Right renal cortex interstitium (tissue), 3 donors: ENCODE data around the gene RPL19. TPM values are rescaled to one million over a fixed set of nuclear protein-coding genes. Genes with fewer than 3 reads are reported as not detected.

Experiments
- DNase-seq, 3 donors: peaks; one replicate each; pipeline ENCODE4 v3.0.0-alpha.2; 2013; ENCODE audit warnings: low read depth in 3 of 3, low spot score in 2 of 3
- polyA plus RNA-seq, 3 donors: library from polyadenylated mRNA; unstranded; fragments of 120-200 nt; gene quantifications; one replicate each; pipeline ENCODE4 v1.2.1, GENCODE V29; 2013; ENCODE audit not compliant: insufficient read length in 3 of 3

The RPL19 gene
- polyA plus RNA-seq, 3 donors: 1,930 to 2,158 (median 2,002) TPM

DNA sequence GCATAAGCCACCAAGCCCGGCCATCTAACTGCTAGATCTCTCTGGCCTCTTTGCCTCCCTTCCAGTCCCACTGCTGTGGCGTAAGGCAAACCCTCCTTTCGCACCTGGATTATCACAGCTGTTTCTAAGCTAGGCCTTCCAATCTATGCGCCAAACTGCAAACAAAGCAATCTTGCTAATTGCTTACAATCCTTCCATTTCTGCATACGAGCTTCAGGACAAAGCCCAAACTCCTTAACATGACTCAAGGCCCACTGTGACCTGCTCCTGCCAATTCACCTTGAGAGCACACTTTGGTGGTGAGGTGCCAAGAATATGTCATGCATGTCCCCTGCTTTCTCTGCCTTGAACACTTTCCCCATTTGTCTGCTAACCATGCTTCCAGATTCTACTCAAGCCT, 28.1 kb upstream of the RPL19 start:
- no peak for DNase-seq

DNA sequence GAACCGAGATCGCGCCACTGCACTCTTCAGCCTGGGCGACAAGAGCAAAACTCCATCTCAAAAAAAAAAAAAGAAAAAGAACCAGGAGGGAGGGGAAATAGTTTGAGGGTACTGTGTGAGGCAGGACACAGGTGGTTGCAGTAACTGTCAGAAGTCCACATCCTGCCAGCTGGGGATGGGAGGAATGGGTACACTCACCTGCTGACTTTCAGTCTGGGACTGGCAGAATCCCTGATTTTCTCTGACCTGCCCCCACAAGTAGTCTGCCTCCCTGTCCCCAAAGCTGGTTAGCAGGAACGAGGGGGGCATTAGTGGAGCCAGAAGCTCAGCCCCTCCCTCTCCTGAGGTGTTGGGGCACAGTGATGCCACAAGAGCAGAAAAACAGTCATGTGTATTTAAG, 27.0 kb upstream of the RPL19 start:
- DNase-seq: no peak

DNA sequence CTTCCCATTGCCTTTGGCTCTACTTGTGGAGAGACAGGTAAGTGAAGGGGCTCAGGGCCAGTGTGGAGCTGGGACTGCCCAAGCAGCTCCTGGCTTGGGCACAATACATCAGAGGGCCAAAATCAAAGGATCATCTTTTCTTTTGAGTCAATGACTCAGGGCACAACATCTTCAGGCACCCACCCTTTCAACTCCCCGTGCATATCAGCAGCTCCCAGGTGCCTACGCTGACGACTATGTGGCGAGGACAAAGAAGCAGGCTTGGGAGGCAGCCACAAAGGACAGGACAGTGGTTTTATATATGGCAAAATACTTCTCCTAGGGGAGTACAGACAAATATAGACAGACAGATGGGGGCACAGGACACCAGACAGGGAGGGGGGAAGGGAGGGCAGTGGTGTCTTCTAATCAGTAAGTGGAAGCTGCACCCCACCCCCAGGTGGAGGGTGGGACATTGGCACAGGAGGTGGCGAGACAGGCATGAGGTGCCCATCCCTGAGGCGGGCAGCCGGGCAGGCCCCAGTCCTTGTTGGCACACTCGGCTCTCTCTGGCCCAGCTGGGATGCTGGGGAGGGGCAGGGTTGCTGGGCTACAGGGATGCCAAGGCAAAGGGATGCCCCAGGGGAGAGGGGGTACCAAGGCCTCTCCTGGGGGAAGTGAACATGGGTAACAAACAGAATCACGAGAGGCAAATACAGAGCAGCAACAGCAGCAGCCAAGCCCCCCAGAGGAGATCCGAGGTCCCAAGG, 26.4 kb upstream of the RPL19 start:
- no peak for DNase-seq

DNA sequence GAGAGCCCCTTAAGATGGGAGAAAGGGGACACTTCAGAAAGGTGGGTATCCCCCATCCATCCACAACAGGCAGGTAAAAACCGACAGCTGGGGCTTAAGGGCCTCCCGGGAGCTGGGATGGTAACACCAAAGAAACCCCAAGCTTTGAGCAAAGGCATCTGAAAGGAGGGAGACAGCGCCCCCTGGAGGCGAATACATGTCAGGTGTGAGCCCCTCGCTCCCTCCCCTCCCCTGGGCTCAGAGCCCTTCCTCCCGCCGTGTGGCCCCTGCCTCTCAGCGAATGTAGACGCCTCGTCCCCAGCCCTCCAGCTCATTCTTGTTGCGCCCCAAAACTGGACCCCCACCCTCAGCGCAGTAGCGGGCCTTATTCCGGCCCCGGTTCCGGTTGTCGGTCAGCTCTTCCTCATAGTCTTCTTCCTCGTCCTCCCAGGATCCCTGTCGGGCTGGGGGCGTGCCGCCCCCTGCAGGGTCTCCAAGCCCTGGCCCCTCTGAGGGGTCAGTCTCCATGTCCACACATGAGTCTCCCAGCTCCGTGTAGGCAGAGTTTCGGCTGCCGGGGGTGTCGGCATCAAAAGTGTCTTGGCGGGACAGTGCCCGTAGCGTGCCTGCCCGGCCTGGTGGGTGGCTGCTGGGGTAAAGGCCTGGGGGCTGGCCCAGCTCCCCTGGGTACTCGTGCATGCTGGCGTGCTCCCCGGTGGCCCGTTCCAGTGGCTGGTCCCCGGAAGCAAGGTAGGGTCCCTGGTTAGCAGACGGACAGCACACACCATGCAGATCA, 25.0 kb upstream of the RPL19 start:
- DNase-seq: no peak

DNA sequence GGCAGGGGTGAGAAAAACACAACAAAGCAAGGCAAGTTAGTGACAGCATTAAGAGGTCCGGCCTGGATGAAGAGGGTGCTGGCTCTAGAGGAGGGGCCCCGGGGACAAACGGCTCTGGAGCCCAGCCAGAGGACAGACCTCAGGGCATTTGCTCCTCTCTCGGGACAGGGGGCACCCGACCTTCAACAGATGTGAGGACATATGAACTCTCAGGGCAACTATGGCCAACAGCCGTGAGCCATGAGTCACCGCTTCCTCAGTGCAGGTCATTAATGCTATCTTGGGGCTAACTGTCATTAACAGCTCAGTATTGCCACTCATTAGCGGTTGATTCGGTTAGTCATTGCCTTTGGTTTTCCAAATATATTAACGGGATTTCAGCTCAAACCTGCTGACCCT, 24.4 kb upstream of the RPL19 start:
- no peak for DNase-seq

DNA sequence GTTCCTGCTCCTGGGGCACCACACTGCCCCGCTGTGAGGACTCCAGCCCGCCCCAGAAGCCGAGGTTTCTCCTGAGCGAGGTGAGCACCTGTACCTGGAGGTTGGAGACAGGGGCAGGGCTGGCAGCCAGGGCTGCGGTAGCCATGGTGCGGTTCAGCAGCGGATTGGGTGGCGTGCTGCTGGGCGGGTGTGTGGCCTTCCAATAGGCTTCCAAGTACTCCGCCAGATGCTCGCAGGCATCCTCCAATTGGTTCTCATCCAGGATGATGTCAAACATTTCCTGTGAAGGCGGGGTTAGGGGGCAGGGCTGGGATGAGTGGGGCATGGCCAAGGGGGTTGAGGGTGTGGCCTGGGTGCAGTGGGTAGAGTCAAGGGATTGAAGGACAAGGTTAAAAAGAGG, 22.8 kb upstream of the RPL19 start:
- DNase-seq: no peak

DNA sequence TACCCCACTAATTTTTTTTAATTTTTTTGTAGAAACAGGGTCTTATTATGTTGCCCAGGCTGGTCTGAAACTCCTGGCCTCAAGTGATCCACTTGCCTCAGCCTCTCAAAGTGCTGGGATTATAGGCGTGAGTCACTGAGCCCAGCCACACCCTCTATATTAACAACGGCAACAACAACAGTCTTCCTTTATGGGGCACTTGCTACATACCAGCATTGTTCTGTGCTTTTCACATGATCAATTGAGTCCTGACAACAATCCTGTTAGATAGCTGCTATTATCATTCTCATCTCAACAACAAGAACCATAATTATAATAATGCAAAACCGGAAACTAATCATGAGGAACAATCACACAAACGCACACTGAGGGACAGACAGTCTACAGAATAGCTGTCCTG, 21.5 kb upstream of the RPL19 start:
- DNase-seq: no peak

DNA sequence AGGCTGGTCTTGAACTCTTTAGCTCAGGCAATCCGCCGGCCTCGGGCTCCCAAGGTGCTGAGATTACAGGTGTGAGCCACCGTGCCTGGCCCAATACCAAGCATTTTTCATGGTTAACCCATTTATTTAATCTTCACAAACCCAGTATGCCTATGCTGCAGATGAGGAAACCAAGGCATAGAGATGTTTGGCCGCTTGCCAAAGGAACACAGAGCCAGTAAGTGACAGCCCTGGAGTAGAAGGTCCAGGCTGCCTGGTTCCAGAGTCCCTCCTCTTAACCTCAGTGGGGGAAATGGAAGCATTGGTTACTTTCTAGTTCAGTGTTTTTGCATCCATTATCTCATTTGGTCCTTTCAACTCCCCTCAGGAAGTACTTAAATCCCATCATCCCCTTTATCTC, 18.8 kb upstream of the RPL19 start:
- DNase-seq: no peak

DNA sequence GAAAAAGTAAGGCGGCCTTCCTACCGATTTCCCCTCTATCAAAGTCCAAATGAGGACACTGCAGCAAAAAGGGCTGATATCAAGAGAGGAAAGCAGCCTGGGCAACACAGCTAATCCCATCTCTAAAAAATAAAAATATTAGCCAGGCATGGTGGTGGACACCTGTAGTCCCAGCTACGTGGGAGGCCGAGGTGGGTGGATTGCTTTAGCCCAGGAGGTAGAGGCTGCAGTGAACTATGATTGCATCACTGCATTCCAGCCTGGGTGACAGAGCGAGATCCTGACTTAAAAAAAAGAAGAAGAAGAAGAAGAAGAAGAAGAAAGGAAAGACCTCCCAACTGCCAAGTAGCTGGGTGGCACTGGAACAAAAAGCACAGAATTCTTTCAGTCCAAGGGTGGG, 17.0 kb upstream of the RPL19 start:
- DNase-seq: no peak

DNA sequence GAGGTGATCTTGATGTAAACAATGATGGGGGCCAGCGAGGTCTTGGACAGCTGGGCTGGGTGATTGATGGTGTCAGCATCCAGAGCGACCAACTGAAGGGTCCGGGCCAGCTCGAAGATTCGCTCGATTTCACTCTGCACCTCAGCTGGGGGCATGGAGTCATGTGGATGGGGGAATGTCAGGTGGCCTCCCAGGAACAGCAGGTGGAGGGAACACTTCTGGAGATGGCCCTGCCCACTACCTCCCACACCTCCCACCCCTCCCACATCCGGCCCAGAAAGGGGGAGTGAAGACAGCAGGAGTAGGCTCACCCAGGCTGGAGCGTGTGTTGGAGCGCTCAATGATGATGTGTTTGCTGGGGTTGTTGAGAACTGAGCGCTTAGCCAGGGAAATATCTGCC, 16.4 kb upstream of the RPL19 start:
- DNase-seq: no peak

DNA sequence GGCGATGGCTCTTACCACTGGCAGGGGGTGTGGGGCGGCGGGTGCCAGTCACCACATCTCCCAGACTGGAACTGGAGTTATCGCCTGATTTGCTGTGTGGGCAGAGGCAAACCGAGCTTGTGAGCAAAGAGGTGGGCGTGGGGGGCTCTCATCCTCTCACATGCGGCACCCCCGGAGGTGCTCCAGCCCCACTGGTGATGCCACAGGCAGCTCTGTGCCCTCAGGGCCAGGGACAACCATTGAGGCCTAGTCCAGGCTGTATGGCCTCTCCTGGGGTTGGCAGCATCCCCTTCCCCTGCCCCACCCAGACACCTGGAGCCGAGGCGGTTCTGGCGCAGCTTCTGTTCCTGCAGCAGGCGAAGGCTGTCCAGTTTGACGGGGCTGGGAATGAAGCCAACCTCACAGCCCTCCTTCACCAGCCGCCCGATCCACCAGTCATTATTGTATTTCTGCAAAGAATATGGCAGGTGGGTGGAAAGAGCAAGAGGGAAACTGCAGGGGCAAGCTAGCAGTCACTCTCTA, 13.5 kb upstream of the RPL19 start:
- no peak for DNase-seq

DNA sequence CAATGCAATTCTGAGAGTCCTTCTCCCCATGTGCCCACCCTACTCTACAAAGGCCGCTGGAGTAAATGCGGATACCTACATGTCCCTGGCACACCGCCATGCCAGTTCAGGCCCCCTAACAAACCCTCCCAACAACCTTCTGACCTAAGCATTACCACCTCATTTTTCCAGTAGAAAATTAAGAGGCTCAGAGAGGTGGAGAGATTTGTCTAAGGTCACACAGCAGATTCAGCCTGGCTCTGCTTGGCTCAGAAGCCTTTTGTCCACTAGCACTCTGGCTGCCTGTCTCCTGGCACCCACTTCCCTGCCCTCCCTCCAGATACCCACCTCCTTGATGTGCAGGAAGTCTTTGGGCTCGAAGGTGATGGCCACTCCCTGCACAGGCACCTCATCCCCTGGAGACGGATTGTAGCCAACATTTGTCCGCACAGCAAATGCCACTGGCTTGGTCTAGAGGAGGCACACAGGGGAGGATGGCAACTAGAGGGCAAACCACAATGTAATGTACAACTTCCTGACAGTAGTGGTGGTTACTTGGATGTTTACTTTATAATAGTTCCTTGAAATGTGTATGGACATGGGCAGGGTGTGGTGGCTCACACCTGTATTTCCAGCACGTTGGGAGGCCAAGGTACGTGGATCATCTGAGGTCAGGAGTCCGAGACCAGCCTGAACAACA, 12.8 kb upstream of the RPL19 start:
- no peak for DNase-seq

DNA sequence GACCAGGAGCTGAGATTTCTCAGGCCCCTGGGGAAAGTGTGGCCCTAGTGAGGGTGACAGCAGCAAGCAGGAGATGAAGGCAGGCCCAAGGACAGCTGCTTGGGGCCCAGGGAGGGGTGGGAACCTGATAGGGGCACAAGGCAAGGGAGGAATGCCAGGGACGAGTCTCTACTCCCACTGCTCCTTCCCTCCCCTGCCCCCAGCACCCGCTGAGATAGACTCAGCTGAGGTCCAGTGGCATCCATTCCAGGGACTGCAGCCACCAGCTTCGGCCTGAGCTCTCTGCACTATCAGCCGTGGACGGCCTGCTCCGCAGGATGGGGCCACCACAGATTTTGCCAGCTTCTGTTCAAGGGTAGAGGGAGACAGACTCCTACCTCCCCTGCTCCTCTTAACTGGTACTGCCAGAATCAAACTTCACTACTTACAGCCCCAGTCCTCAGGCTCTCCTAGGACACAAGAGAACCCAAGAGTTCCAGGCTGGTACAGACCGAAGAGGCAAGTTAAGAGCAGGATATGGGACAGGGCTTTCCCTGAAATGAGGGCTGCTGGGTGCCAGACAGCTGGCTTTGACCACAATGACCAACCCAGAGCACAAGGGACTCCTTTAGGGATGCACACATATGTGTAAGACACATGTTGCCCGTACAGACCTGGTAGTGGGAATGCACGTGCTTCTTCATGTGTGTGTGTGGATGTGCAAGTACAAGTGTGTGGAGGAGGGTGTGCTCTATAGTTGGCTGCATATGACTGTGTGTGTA, 8.2 kb upstream of the RPL19 start:
- DNase-seq: no peak

DNA sequence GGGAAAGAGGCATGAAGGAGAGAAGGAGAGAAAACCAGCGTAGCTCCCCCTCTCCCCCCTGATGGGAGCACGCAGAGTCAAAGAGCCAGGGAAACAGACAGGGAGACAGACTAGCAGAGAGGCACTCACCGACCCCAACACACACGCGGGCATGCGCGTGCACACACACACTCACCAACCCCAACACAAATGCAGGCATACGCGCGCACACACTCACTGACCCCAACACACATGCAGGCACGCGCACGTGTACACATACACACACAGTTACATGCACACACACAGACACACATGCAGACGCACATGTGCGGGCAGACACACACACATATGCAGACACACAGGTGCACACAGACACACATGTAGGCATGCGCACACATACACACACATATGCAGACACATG, 7.2 kb upstream of the RPL19 start:
- DNase-seq: no peak

DNA sequence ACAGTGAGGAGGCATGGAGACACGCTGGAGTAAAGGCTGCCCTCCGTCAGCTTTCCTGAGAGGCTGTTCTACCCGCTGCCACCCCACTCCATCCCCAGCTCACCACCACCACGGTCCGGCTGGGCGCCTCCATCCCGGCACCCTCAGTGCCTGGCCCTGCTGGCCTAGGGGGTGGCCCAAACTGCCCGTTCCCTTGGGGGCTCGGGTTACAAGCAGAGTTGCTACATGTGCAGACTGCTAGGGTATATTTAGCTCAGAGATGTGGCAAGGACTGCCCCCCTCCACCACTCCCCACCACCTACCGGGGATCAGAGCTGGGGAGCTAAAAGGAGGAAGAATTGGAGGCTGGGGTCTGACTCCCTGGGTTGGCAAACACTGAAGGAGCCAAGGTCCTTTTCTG, 6.7 kb upstream of the RPL19 start:
- no peak for DNase-seq

DNA sequence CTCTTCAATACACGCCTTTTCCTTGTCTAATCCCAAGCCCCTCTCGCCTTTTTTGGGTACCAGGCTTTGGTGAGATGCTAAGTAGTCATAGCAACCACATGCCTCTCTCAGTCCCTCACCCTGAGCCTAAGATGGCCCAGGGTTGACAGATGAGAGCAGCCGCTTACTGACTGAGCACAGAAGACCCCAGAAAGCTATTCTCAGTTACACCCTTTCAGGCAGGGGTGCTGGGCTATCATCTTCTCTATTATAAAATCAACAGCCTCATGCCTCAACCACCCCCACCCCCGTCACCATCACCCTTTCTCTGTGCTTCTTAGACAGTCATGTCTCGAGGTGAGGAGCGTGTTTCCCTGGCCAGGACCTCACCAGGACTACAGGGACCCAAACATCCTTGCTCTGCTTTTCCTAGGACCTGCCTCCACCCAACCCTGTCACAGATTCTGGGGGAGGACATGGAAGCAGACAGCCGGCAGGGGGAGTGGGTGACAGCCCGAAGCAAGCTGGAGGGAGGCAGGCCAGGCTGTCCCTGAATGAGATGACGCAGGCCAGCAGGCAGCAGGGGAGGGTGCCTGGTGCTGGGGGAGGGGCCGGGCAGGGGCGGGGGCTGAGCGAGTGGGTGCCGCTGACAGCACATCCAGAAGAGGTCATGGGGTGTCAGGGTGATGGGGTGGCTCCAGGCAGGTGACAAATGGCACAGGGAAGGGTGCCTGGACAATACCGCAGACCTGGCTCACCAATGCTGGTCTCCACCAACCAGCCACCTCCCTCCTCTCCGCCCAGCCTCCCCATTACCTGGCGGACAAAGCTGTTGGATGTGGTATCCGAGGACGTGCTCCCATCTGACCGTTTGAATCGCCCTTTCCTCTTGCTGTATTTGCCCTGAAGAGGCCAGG, 5.7 kb upstream of the RPL19 start:
- no peak for DNase-seq

DNA sequence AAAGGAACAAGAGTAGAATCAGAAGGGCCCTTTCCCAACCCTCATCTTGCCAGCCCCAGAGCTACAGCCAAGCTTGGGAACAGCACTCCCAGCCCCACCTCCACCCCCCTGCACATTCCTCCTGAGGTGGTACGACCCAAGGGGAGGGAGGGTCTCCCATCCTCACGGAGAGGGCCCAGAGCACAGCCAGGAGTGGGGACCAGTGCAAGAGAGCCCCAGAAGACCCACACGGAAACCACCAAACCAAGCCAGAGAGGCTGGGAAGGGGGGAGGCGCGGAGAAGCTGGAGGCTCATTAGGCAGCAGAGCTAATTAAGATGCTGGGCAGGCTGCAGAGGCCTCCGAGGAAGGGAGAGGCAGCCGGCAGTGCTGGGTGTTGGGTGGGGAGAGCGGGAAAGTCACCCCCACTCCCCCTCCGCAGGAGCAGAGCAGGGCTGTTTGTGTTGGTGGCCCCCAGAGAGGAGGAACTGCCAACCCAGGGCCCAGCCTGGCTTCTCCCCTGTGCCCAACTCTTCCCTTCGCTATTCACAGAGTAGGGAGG, 5.0 kb upstream of the RPL19 start:
- no peak for DNase-seq

DNA sequence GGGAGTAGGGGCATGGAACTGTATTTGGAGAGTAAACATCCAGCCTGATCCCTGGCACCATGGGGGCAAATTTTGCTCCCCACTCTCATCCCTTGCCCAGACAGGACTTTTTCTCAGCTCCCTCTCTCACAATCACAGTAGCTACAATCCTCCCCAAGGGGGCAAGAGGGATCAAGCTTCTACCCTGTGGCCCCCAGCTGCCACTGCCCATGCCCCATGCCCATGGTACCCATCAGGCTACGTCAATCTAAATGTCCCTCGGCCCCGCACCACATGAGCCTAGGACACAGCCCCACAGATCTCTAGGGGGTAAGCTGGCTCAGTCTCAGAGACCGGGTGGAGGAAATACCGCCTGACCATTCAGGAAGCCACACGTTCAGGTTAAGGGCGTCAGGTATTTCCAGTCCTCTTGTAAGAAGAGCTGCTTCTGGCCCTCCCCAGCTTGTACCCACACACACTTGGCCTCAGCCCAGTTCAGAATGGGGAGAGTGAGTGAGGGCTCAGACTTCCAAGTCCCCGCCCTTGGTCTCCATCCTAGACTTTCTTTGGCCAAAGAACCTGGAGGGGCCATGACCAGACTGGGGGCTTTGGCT, 4.4 kb upstream of the RPL19 start:
- no peak for DNase-seq

DNA sequence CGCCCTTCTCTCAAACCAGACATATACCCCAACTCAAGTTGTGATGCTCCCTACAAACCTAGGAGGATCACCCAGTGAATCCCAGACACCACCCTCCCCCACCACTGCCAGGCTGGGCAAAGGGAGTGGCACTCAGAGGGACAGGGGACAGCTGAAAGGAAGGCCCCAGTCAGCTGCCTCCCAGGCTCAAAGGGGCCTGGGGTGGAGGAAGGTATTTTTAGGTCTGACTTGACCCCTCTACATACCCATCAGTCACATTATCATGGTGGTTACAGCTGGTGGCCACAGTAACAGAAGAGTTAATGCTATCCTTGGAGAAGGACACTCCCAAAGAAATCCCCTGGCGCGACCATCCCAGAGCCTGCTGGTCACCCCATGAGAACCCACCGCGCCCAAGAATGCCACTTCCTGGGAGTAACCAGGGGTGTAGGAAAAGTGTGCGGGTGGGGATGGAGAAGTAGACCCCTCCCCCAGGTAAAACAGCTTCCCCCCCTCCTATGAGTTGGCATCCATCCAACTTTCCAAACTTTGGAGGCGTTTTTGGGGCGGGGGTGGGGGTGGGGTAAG, 3.8 kb upstream of the RPL19 start:
- DNase-seq: no peak
